GM12892 (cell line): ENCODE data around the gene SLC35F1.

Experiments
- POLR2A ChIP-seq: IDR thresholded peaks from 2 replicates; pipeline ENCODE4 v1.6.1; 2011; ENCODE audit warnings: low read depth, low read length, control low read depth
- POLR2AphosphoS5 ChIP-seq: IDR thresholded peaks from 2 replicates; pipeline ENCODE4 v1.6.1; 2011; ENCODE audit warnings: low read depth, low read length, control low read depth
- TAF1 ChIP-seq: IDR thresholded peaks from 2 replicates; pipeline ENCODE4 v1.6.1; 2011; ENCODE audit warnings: low read depth, mild to moderate bottlenecking, control low read depth, low read length, borderline replicate concordance

GRCh38 chr6:118320652-118321051, 413.6 kb downstream of the SLC35F1 start:
- no peak for TF ChIP-seq POLR2A
- TF ChIP-seq POLR2AphosphoS5, result no peak
- no peak for TF ChIP-seq TAF1
